ENCODE results near the gene HSDL1.

HSDL1 gene

GRCh38 chr16:84107921-84108320, 37.1 kb downstream of the HSDL1 start:
- DNase-seq (ENCODE audit: low spot score) = no peak

GRCh38 chr16:84105948-84106740, 38.8 kb downstream of the HSDL1 start:
- DNase-seq (ENCODE audit: low spot score) = no peak

GRCh38 chr16:84105301-84105815, 39.6 kb downstream of the HSDL1 start:
- no peak for DNase-seq (ENCODE audit: low spot score)

- DNase-seq (ENCODE audit: low spot score) = no peak
Observed at GRCh38 chr16:84104231-84104630, 40.7 kb downstream of the HSDL1 start.

GRCh38 chr16:84103678-84104077, 41.3 kb downstream of the HSDL1 start:
- DNase-seq (ENCODE audit: low spot score) = peak; percentile 10

- no peak for DNase-seq (ENCODE audit: low spot score)
Observed at GRCh38 chr16:84098939-84099338, 46.0 kb downstream of the HSDL1 start.

GRCh38 chr16:84096447-84097005, 48.5 kb downstream of the HSDL1 start:
- DNase-seq (ENCODE audit: low spot score) = peak; percentile 15

GRCh38 chr16:84095466-84095865, 49.5 kb downstream of the HSDL1 start:
- DNase-seq (ENCODE audit: low spot score) = no peak

- no peak for DNase-seq (ENCODE audit: low spot score)
Observed at GRCh38 chr16:84093879-84094270, 51.1 kb downstream of the HSDL1 start.

GRCh38 chr16:84093120-84093878, 51.7 kb downstream of the HSDL1 start:
- no peak for DNase-seq (ENCODE audit: low spot score)

- DNase-seq (ENCODE audit: low spot score) = no peak
Observed at GRCh38 chr16:84091460-84091859, 53.5 kb downstream of the HSDL1 start.

GRCh38 chr16:84090211-84090610, 54.8 kb downstream of the HSDL1 start:
- DNase-seq (ENCODE audit: low spot score) = no peak

GRCh38 chr16:84088695-84089395, 56.1 kb downstream of the HSDL1 start:
- no peak for DNase-seq (ENCODE audit: low spot score)

- no peak for DNase-seq (ENCODE audit: low spot score)
Observed at GRCh38 chr16:84087466-84088151, 57.4 kb downstream of the HSDL1 start.

- DNase-seq (ENCODE audit: low spot score) = no peak
Observed at GRCh38 chr16:84087001-84087400, 58.0 kb downstream of the HSDL1 start.

- no peak for DNase-seq (ENCODE audit: low spot score)
Observed at GRCh38 chr16:84086341-84086740, 58.6 kb downstream of the HSDL1 start.

- no peak for DNase-seq (ENCODE audit: low spot score)
Observed at GRCh38 chr16:84085773-84086172, 59.2 kb downstream of the HSDL1 start.

GRCh38 chr16:84085271-84085667, 59.7 kb downstream of the HSDL1 start:
- no peak for DNase-seq (ENCODE audit: low spot score)

GRCh38 chr16:84084570-84085270, 60.3 kb downstream of the HSDL1 start:
- DNase-seq (ENCODE audit: low spot score) = peak; percentile 56

- DNase-seq (ENCODE audit: low spot score) = no peak
Observed at GRCh38 chr16:84082835-84083569, 62.0 kb downstream of the HSDL1 start.

All from LoVo (cell line).